ENCODE data around the gene USHBP1.
A peak's percentile ranks its signal among the peaks of the same experiment; 100 is the strongest.

Gene USHBP1

DNA sequence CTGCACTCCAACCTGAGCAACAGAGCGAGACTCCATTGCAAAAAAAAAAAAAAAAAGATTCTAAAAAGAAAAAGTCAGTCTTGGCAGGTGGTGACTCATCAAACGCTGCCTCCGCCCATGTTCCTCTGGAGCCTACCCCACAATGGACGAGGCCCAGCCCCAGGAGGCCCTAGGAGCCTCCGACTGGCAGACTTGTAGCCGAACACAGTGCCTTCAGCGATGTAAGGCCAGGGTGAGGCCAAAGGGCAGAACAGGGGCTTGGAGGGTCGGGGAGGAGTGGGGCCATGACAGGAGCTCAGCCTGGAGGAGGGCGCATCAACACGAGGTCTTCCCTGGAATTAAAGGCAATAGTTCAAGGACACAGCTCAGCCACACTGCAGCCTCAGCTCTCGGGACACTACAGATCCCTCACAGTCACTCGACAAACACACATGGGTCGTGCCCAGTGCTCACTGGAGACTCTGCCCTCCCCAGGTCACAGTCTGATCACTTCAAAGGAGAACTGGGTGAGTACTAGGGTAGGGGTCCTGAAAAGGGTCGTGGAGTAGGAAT is 44.3 kb downstream of the USHBP1 start:
- no peak overlapping the region for H3K27ac ChIP-seq
- no peak overlapping the region for H3K4me3 ChIP-seq

DNA sequence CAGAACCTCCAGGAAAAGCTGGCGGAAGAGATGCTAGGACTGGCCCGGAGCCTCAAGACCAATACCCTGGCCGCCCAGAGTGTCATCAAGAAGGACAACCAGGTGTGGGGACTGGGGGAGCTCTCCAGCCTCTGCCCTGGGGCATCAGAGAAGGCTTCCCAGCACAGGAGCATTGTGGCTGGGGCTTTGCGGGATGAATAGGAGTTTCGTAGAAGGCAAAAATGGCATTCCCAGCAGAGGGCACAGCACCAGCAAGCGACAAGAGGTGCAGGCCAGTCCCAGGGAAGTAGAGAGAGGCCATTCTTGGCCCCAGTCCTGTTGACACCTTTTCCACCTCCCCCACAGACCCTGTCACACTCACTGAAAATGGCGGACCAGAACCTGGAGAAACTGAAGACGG is 45.3 kb downstream of the USHBP1 start:
- Histone ChIP-seq H3K4me3 (no peak overlapping the region), H3K27ac (no peak overlapping the region)

DNA sequence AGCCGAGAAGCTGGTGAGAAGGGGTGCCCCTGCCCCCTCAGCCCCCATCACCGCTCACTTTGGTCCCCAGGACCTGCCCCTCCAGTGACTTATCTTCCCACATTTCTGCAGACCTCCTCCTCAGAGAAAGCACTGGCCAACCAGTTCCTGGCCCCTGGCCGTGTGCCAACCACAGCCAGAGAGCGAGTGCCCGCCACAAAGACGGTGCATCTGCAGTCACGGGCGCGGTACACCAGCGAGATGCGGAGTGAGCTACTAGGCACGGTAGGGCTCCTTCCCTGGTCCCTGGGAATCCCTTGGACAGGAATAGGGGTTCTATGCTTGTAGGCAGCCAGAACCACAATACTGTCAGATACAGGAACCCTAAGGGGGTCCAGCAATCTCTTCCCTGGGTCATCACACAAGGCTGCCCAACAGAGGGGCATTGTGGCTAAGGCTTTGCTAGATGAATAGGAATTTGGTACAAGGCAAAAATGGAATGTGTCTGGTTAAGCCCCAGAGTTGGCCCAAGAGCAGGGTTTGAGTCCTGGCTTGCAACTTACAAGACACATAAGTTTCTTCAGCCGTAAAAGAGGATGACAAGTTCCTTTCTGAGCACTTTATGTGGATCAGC is 48.4 kb downstream of the USHBP1 start:
- Histone ChIP-seq H3K4me3 (peak overlapping the region in 5 of 7 experiments; percentile 51 to 68 (median 60)), H3K27ac (peak overlapping the region in 8 of 21 experiments; percentile 89 to 97 (median 94))

DNA sequence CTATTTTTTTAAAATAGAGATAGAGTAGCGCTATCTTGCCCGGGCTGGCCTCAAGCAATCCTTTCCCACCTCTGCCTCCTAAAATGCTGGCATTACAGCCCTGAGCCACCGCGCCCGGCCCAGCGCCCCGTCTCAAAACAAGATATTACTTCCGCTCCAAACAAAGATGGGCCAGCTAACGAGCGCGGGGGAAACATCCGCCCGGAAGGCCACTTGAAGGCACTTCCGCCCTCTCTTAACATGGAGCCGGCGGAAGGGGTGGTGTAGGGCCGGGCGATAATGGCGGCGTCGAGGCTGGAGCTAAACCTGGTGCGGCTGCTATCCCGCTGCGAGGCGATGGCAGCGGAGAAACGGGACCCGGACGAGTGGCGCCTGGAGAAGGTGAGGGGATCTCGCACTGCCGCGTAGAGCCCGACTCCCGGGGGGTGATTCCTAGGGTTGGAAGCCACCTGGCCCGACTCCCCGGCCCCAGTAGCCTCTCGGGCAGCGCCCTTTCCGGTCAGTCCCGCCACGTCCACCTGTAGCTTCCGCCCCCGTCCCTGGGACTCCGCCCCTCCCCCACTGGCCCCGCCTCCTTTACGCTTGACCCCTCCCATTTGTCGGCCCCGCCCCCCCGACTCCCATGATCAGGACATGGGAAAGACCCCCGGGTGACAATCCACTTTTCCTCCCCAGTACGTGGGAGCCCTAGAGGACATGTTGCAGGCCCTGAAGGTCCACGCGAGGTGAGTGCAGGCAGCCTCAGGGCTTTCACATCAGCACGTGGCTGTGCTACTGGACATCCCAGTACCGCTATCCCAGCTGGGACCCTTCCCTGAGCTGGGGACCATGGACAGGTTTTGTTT is 49.2 kb downstream of the USHBP1 start, which contains the start of gene USE1:
USE1 (plus strand) TSS at position 231 of the 845 bp plus-strand sequence; CDS start at position 280, 49 bp downstream.
- H3K4me3 ChIP-seq, result peak within 1 kb of the TSS; percentile 47 to 68 (median 55)
- peak within 1 kb of the TSS; percentile 67 to 98 (median 94) for H3K27ac ChIP-seq

DNA sequence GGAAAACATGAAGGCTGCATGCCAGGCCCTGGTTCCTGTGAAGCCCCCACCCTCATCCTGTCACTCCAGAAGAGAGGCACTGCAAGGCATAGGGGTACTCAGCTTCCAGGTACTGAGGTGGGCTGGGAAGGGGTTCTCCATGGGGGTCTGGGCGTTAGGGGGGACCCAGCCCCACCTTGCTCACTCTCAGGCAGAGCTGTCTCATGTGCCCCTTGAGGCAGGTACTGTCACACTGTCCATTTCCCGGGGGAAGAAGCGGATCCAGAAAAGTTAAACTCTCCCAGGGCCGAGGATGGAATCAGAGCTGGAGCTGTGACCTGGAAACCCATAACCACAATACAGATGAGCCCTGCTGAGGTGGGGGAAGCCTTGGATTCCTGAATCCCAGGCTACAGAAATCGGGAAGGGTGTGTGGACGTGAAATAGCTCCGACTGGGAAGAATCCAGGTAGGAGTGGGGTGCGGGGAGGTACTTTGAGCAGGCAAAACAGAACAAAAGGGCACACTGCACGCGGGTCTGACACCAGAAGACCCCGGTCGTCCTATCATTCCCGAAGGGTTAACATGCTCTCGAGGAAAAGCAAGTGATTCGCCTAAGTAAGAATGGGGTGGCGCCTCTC is 49.9 kb downstream of the USHBP1 start:
- Histone ChIP-seq H3K27ac (peak overlapping the region; percentile 67 to 98 (median 94)), H3K4me3 (peak overlapping the region; percentile 47 to 68 (median 55))

DNA sequence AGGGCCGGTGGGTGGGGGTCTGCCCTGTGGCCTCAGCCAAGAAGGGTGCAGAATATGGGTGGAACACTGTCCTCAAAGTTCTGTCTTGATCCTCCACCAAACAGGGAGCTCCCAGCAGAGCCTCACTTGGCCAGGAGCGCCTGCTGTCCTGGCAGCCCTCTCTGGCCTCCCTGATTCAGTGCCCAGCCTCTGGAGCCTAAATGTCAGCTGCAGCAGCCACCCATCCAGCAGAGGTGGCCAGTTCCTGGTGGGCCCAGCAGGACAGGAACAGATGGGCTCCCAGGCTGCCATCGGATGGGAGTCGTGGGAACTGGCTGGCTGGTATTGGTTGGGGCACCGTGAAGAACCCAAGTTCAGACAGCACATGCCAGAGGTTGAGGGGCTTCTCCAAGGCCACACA is 51.2 kb downstream of the USHBP1 start:
- no peak overlapping the region for H3K27ac ChIP-seq
- H3K4me3 ChIP-seq, result no peak overlapping the region

DNA sequence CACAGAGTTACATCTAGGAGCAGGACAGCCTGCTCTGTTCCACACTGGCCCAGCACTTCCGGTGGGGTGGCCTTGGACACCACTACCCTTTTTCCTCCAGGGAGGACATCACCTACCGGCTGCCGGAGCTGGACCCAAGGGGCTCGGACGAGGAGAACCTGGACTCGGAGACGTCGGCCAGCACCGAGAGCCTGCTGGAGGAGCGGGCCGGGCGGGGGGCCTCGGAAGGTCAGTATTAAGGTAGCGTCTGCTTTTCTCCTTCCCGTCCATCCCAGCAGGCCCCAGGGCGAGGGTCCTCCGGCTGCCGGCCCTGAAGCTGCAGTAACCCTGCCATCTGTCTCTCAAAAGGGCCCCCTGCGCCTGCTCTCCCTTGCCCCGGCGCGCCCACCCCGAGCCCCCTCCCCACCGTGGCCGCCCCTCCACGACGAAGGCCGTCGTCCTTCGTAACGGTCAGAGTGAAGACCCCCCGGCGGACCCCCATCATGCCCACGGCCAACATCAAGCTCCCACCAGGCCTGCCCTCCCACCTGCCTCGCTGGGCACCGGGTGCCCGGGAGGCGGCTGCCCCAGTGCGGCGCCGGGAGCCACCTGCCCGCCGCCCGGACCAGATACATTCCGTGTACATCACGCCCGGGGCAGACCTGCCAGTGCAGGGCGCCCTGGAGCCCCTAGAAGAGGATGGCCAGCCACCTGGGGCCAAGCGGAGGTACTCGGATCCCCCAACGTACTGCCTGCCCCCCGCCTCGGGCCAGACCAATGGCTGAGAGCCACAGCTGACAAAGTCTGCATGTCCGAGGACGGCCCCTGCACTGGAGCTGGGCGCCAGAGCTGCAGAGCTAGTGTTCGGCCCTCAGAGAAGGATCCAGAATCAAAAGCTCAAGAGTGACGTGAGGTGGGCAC is 52.7 kb downstream of the USHBP1 start:
- no peak overlapping the region for H3K4me3 ChIP-seq

DNA sequence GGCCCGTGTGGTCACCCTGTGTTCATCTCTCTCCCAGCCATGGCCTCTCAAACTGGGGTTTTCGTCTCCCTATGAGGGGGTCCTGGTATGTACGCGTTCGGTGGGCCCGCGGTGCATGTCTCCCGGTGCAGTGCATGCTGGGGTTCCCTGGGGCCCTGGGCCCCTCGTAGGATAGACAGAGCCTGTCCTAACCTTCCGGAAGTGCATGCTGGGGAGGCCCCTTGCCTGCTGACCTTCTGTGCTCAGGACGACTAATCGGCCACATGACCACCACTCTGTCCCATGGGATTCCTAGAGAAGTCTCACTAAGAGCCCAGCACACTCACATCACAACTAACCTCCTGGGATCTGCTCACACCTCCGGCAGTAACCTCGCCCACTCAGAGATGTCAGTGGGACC is 54.2 kb downstream of the USHBP1 start:
- H3K4me3 ChIP-seq, result no peak overlapping the region
- H3K27ac ChIP-seq, result no peak overlapping the region

More for the DNA sequence above, 52.7 kb downstream of the USHBP1 start:
- H3K27ac ChIP-seq, result no peak overlapping the region

DNA sequence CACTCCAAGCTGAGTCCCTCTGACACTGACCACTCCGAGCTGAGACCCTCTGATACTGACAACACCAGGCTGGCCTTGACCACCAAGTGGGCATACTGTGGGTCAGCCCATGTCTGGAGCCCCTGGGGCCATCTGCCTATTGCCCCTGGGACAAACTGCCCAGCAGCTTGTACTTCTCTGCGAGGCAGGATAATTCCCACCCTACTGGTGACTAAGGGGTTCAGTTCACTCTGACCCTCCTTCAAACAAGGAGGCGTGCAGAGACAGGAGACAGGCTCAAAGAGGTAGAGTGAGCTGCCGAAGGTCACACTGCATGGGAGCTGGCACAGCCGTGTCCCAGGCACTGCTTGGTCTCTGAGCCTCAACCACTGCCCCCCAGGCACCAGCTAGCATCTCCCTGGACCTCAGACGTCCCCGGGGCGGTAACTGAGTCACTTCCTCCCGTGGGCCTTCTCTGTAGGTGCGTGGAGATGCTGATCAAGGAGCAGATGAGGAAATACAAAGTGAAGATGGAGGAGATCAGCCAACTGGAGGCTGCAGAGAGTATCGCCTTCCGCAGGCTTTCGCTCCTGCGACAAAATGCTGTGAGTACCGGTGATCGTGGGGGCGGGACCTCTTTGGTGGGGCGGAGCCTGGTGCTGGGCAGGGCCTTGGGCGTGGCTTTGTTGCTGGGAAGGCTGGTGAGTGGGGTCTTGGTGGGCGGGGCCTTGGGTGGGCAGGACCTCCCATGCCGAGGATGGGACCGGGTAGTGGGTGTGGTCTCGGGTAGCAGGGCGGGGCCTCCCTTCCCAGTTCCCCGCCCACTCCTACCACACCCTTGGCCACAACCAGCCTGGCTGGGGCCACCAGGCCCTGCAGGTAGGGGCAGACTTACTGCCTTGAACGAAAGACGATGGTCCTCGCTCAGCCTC is 55.2 kb downstream of the USHBP1 start:
- Histone ChIP-seq H3K27ac (no peak overlapping the region), H3K4me3 (no peak overlapping the region)

DNA sequence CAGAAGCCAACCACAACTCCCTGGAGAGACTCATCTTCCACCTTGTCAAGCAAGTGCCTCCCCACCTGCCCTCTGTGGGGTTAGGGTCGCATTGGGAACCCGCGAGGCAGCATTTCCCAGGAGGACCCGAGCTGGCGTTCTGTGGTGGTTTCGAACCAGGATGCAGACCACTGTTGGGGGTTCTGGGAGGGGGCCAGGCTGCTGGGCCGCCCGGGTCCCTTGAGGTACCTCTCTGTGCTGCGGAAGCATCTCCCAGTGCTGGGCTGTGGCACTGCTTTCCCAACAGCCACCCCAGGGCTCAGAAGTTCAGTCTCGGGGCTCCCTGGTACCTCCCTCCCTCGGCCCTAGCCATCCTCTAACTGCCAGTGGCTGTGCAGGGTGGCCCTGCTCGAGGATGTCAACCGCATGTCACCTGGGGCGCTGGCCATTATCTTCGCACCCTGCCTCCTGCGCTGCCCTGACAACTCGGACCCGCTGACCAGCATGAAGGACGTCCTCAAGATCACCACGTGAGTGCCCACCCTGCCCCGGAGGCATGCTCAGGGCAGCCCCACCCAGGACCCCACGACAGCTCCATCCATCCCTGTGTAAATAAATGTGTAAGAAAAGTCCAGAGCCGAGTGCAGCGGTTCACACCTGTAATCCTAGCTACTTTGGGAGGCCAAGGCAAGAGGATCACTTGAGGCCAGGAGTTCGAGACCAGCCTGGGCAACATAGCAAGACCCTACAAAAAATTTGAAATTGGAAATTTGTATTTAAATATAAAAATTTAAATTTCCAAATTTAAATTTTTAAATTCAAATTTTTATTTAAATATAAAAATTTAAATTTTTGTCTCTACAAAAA is 57.6 kb downstream of the USHBP1 start:
- Histone ChIP-seq H3K27ac (no peak overlapping the region), H3K4me3 (no peak overlapping the region)

DNA sequence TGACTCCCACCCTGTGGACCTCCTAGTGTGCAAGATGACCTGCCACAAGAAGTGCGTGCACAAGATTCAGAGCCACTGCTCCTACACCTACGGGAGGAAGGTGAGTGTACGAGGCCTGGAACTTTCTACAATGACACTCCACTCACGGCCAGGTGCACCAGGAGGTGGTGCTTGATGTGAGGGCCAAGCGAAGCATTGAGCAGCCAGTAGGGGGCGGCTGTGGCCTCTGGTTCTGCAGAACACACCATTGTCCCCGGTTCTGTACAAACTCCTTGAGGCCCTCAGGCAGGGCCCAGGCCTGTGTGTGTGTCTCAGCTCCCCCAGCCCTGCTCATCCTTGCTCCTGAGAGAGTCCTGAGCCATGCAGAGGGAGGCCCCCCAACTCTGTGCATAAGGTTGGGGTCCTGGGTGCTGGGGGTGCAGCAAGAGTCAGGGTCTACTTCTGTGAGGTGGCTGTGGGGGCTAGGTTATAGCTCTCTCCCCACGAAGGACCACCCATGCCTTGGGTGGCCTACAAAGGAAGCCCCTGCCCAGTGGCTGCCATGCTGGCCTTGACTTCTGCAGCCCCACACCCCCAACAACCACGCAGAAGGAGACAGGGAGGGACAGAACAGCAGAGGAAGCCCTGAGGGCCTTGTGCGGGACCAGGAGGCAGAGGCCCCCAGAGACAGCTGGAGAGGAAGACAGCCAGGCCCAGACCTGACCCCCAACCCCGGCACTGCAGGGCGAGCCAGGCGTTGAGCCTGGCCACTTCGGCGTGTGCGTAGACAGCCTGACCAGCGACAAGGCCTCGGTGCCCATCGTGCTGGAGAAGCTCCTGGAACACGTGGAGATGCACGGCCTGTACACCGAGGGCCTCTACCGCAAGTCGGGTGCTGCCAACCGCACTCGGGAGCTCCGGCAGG is 59.1 kb downstream of the USHBP1 start:
- Histone ChIP-seq H3K4me3 (no peak overlapping the region), H3K27ac (no peak overlapping the region)

DNA sequence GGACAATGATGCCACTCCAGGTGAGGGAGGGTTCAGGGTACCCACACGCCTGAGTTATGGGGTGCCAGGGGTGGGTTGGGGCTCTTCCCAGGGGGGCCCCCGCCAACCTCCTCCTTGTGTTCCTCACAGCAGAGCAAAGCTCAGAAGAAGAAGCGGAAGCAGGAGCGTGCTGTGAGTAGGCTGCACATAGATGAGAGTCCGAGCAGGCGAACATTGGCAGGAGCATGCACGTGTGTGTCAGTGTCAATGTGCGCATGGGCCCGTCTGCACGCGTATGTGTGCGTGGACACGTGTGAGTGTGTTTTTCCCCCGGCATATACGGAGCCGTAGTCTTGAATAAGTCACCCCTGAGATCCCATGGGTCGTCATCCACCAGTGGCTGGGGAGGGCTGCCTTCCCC is 61.8 kb downstream of the USHBP1 start:
- Histone ChIP-seq H3K27ac (no peak overlapping the region), H3K4me3 (no peak overlapping the region)

DNA sequence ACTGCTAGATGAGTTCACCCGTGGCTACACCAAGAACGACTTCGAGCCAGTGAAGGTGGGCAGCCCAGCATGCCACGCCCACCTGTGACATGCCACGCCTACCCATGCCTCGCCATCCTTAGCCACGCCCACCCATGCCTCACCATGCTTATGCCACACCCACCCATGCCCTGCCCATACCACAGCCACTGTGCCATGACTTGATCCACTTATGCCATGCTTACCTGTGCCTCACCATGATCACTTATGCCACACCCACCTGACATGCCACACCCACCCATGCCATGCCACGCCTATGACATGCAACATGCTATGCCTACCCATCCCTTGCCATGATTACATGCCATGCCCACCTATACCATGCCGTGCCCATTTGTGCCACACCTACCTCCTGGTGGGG is 62.3 kb downstream of the USHBP1 start:
- Histone ChIP-seq H3K4me3 (no peak overlapping the region), H3K27ac (no peak overlapping the region)

DNA sequence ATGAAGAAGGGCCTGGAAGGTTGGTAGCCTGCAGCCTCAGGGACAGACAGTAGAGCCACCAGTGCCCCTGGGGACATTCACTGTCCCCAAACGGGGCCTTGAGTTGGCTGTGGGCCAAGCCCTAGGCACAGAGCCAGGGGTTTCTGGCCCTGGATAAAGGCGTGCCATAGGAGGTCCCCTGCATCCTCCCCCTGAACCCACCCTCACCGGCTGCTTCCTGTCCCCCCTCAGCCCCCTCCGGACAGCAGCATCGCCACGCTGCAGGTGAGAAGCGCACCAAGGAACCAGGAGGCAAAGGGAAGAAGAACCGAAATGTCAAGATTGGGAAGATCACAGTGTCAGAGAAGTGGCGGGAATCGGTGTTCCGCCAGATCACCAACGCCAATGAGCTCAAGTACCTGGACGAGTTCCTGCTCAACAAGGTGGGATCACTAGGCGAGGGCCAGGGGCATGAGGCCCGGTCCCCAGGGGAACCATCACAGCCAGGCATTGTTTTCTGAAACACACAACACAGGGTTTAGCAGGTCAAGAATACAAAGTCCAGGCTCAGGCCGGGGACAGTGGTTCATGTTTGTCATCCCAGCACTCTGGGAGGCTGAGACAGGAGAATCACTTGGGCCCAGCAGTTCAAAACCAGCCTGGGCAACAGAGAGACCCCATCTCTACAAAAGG is 64.0 kb downstream of the USHBP1 start:
- H3K27ac ChIP-seq, result no peak overlapping the region
- no peak overlapping the region for H3K4me3 ChIP-seq

All from skin epidermis (tissue), 12 donors.